Lower lobe of right lung (tissue), 2 donors: ENCODE results near the gene CDH22. TPM values are rescaled to one million over a fixed set of nuclear protein-coding genes. Genes with fewer than 3 reads are reported as not detected.

Experiments
- ATAC-seq, 2 donors: fragments of 200-7000 bp; cut with Tn5 transposase; one replicate each; pipeline ENCODE4 v1.9.1; 2020 to 2022; ENCODE audit warnings: mild to moderate bottlenecking in 2 of 2, moderate library complexity in 2 of 2
- DNase-seq: peaks from one replicate; pipeline ENCODE4 v3.0.0-alpha.2; 2020
- H3K27ac ChIP-seq: fragments of 200-600 bp; one replicate; pipeline ENCODE4 v1.8.0; 2022
- H3K27me3 ChIP-seq: fragments of 200-600 bp; one replicate; pipeline ENCODE4 v1.8.0; 2022; ENCODE audit warnings: low read depth
- H3K36me3 ChIP-seq: fragments of 200-600 bp; one replicate; pipeline ENCODE4 v1.8.0; 2022; ENCODE audit warnings: mild to moderate bottlenecking
- H3K4me1 ChIP-seq: fragments of 200-600 bp; one replicate; pipeline ENCODE4 v1.8.0; 2022
- H3K4me3 ChIP-seq: fragments of 200-600 bp; one replicate; pipeline ENCODE4 v1.8.0; 2022; ENCODE audit warnings: mild to moderate bottlenecking
- H3K9me3 ChIP-seq: fragments of 200-600 bp; one replicate; pipeline ENCODE4 v1.8.0; 2022
- CTCF ChIP-seq: fragments of 200-600 bp; IDR thresholded peaks from one replicate; pipeline ENCODE4 v1.8.0; 2022; ENCODE audit warnings: antibody characterized with exemption, mild to moderate bottlenecking
- intact Hi-C: fragments of 100-400 bp; cut with DNase I; formaldehyde crosslinking; loops from one replicate; pipeline ENCODE4 v1.11.0; 2022
- total RNA-seq: library from RNA; stranded (reverse); fragmentation: NEBNext Ultra II Directional; extraction: Animal tissue kit (Norgen Biotek cat#: 25700); gene quantifications from one replicate; pipeline ENCODE4 v1.2.1, GENCODE V29; 2021
- donor health status: DM: no; HTN: yes; CAD: no; lungs with severe emphysema.

The CDH22 gene
- total RNA-seq, 1 donor from 2014 or later = 0.35 TPM

- no peak for TF ChIP-seq CTCF
- Histone ChIP-seq H3K4me1 (no peaks in the 10 kb centered on the region), H3K4me3 (no peak overlapping the region), H3K27me3 (peaks cover 86% of the 10 kb centered on the region), H3K27ac (no peak overlapping the region), H3K36me3 (no peaks in the 10 kb centered on the region), H3K9me3 (no peaks in the 10 kb centered on the region)
- intact Hi-C loops = no loop called here
- ATAC-seq (no peak), DNase-seq (no peak)
These were observed 55.8 kb downstream of the CDH22 start for GRCh38 chr20:46252352-46253091.

- intact Hi-C loops = no loop called here
- H3K4me1 ChIP-seq = no peaks in the 10 kb centered on the region
- no peak for ATAC-seq
- DNase-seq = no peak
- no peak for TF ChIP-seq CTCF
- no peaks in the 10 kb centered on the region for H3K36me3 ChIP-seq
- no peak overlapping the region for H3K27ac ChIP-seq
- no peak overlapping the region for H3K4me3 ChIP-seq
- no peaks in the 10 kb centered on the region for H3K9me3 ChIP-seq
- H3K27me3 ChIP-seq = peaks cover 86% of the 10 kb centered on the region
These were observed 57.1 kb downstream of the CDH22 start for GRCh38 chr20:46251211-46251673.

- no peaks in the 10 kb centered on the region for H3K9me3 ChIP-seq
- no peaks in the 10 kb centered on the region for H3K36me3 ChIP-seq
- DNase-seq (no peak), ATAC-seq (no peak)
- H3K27ac ChIP-seq = no peak overlapping the region
- intact Hi-C loops = no loop called here
- TF ChIP-seq CTCF = no peak
- no peaks in the 10 kb centered on the region for H3K4me1 ChIP-seq
- H3K27me3 ChIP-seq = peaks cover 86% of the 10 kb centered on the region
- no peak overlapping the region for H3K4me3 ChIP-seq
These were observed 57.5 kb downstream of the CDH22 start for GRCh38 chr20:46250772-46251171.

- TF ChIP-seq CTCF = no peak
- H3K27me3 ChIP-seq = peaks cover 89% of the 10 kb centered on the region
These were observed 58.6 kb downstream of the CDH22 start for GRCh38 chr20:46249671-46250070.

GRCh38 chr20:46246559-46246958, 61.7 kb downstream of the CDH22 start:
- H3K27me3 ChIP-seq = peaks cover 87% of the 10 kb centered on the region
- H3K36me3 ChIP-seq = no peaks in the 10 kb centered on the region
- ATAC-seq = no peak
- H3K4me1 ChIP-seq = no peaks in the 10 kb centered on the region
- no peaks in the 10 kb centered on the region for H3K9me3 ChIP-seq
- TF ChIP-seq CTCF = no peak
- no peak for DNase-seq
- H3K4me3 ChIP-seq = no peak overlapping the region
- intact Hi-C loops = no loop called here
- H3K27ac ChIP-seq = no peak overlapping the region

More at GRCh38 chr20:46249671-46250070, 58.6 kb downstream of the CDH22 start:
- Histone ChIP-seq H3K27ac (no peak overlapping the region), H3K36me3 (no peaks in the 10 kb centered on the region), H3K9me3 (no peaks in the 10 kb centered on the region), H3K4me1 (no peaks in the 10 kb centered on the region), H3K4me3 (no peak overlapping the region)
- intact Hi-C loops = no loop called here
- DNase-seq = no peak
- ATAC-seq = no peak
